ENCODE results near the gene NHERF2. TPM values are rescaled to one million over a fixed set of nuclear protein-coding genes. Genes with fewer than 3 reads are reported as not detected.

Gene NHERF2
- total and polyA plus RNA-seq, 7 experiments from 2014 or later, result 0.33 to 3.8 (median 3.5) TPM

- POLR2A ChIA-PET, result interaction anchor here (0.9 to 11.4 kb wide), 4 partner anchors 9 to 175 kb away, joined by 4 to 61 read pairs (median 16); partner anchors contain the start of genes RPS2 and TBL3
- H3K4me3 Mint-ChIP-seq, result peak overlapping the region in 1 of 10 donors; percentile 28
Measured at GRCh38 chr16:1980030-1980769, 46.5 kb upstream of the NHERF2 start.

GRCh38 chr16:1980770-1981087 lies 46.0 kb upstream of the NHERF2 start:
- intact Hi-C loops (cut with micrococcal nuclease), result no loop called here
- Mint-ChIP-seq H3K4me3 (no peak overlapping the region), H3K27ac (no peak overlapping the region), H3K27me3 (peaks cover 0 to 32% (median 8%) of the 10 kb centered on the region in 5 donors), H3K36me3 (peaks cover 0 to 12% (median 7%) of the 10 kb centered on the region in 5 donors), H3K9me3 (no peaks in the 10 kb centered on the region), H3K4me1 (peaks cover 0 to 24% (median 14%) of the 10 kb centered on the region in 7 donors)
- ATAC-seq, result no peak
- H3K27me3 ChIP-seq (ENCODE audit: control insufficient read depth in 2 of 2, insufficient read depth in 2 of 2, low read length in 2 of 2), result peaks cover 0 to 3% of the 10 kb centered on the region in 2 donors
- peaks cover 0 to 35% (median 0%) of the 10 kb centered on the region in 3 experiments for H3K36me3 ChIP-seq (ENCODE audit: control insufficient read depth in 2 of 3, insufficient read depth in 3 of 3, low read length in 3 of 3)
- ChIA-PET POLR2A (interaction anchor here (0.9 to 11.4 kb wide), 5 partner anchors 9 to 174 kb away, joined by 4 to 61 read pairs (median 16); partner anchors contain the start of genes RPS2 and TBL3), CTCF (no interaction called here)
- H3K27ac ChIP-seq (ENCODE audit: low read depth, low read length), result no peak overlapping the region
- no peak overlapping the region for H3K4me3 ChIP-seq (ENCODE audit: low read length)
- H3K4me1 ChIP-seq (ENCODE audit: control insufficient read depth in 2 of 2, insufficient read depth in 2 of 2, low read length in 2 of 2), result peaks cover 0 to 13% of the 10 kb centered on the region in 2 donors
- H3K9me3 ChIP-seq (ENCODE audit: control insufficient read depth in 2 of 3, low read length in 3 of 3), result no peaks in the 10 kb centered on the region
- no peak for DNase-seq

More at GRCh38 chr16:1980030-1980769, 46.5 kb upstream of the NHERF2 start:
- H3K9me3 Mint-ChIP-seq, result no peaks in the 10 kb centered on the region
- H3K36me3 Mint-ChIP-seq, result peaks cover 0 to 16% (median 7%) of the 10 kb centered on the region in 5 donors
- no peaks in the 10 kb centered on the region for H3K9me3 ChIP-seq (ENCODE audit: control insufficient read depth in 2 of 3, low read length in 3 of 3)
- peaks cover 0 to 19% (median 13%) of the 10 kb centered on the region in 7 donors for H3K4me1 Mint-ChIP-seq
- peaks cover 0 to 13% of the 10 kb centered on the region in 2 donors for H3K4me1 ChIP-seq (ENCODE audit: control insufficient read depth in 2 of 2, insufficient read depth in 2 of 2, low read length in 2 of 2)
- peaks cover 0 to 37% (median 0%) of the 10 kb centered on the region in 3 experiments for H3K36me3 ChIP-seq (ENCODE audit: control insufficient read depth in 2 of 3, insufficient read depth in 3 of 3, low read length in 3 of 3)
- intact Hi-C loops (cut with micrococcal nuclease), result no loop called here
- H3K27me3 Mint-ChIP-seq, result peaks cover 0 to 32% (median 8%) of the 10 kb centered on the region in 5 donors
- no peak overlapping the region for H3K4me3 ChIP-seq (ENCODE audit: low read length)
- no peak overlapping the region for H3K27ac Mint-ChIP-seq
- ATAC-seq (no peak), DNase-seq (no peak)
- CTCF ChIA-PET, result no interaction called here
- peaks cover 0 to 3% of the 10 kb centered on the region in 2 donors for H3K27me3 ChIP-seq (ENCODE audit: control insufficient read depth in 2 of 2, insufficient read depth in 2 of 2, low read length in 2 of 2)
- no peak overlapping the region for H3K27ac ChIP-seq (ENCODE audit: low read depth, low read length)

- H3K27me3 ChIP-seq (ENCODE audit: control insufficient read depth in 2 of 2, insufficient read depth in 2 of 2, low read length in 2 of 2), result peaks cover 0 to 3% of the 10 kb centered on the region in 2 donors
- Mint-ChIP-seq H3K36me3 (peaks cover 0 to 9% (median 6%) of the 10 kb centered on the region in 5 donors), H3K4me3 (peak within 1 kb of the TSS in 7 of 10 donors; percentile 23 to 83 (median 49)), H3K27ac (no peak within 1 kb of the TSS), H3K9me3 (no peaks in the 10 kb centered on the region), H3K27me3 (peaks cover 1 to 32% (median 8%) of the 10 kb centered on the region in 5 donors), H3K4me1 (peaks cover 0 to 26% (median 14%) of the 10 kb centered on the region in 7 donors)
- CTCF ChIA-PET, result no interaction called here
- POLR2A ChIA-PET, result interaction anchor here (1.1 to 11.4 kb wide), 4 partner anchors 10 to 20 kb away, joined by 4 to 61 read pairs (median 22); partner anchors contain the start of genes RPS2 and TBL3
- DNase-seq (no peak), ATAC-seq (no peak)
- intact Hi-C loops (cut with micrococcal nuclease), result no loop called here
- H3K27ac ChIP-seq (ENCODE audit: low read depth, low read length), result no peak within 1 kb of the TSS
- H3K4me3 ChIP-seq (ENCODE audit: low read length), result no peak within 1 kb of the TSS
- no peaks in the 10 kb centered on the region for H3K9me3 ChIP-seq (ENCODE audit: control insufficient read depth in 2 of 3, low read length in 3 of 3)
- H3K4me1 ChIP-seq (ENCODE audit: control insufficient read depth in 2 of 2, insufficient read depth in 2 of 2, low read length in 2 of 2), result peaks cover 0 to 13% of the 10 kb centered on the region in 2 donors
- peaks cover 0 to 35% (median 0%) of the 10 kb centered on the region in 3 experiments for H3K36me3 ChIP-seq (ENCODE audit: control insufficient read depth in 2 of 3, insufficient read depth in 3 of 3, low read length in 3 of 3)
Measured at GRCh38 chr16:1981398-1981836, 45.3 kb upstream of the NHERF2 start, which contains the start of gene NOXO1. Gene NOXO1, minus strand, starts transcription at chr16:1981469. Its CDS starts 290 bp downstream, at chr16:1981179.

DNA sequence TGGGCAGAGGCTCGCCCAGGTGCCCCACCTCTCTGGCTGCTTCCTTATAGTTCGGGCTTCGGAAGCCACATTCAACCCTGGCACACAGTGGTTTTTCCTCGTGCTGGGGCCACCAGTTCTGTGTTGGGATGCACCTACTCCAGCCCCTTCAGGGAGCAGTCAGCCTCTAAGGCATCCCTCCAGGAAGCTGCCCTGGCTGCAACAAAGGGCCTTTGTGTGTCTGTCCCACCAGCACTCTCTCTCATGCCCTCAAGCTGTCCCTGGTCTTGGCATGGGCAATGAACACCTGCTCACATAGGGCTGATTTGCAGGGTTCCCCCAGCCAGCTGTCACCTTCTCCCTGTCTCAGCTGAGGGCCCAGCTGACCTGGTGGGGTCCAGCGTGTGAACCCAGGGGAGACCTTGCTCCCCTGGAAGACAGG lies 44.7 kb upstream of the NHERF2 start:
- Histone ChIP-seq H3K9me3 (ENCODE audit: control insufficient read depth in 2 of 3, low read length in 3 of 3) (no peaks in the 10 kb centered on the region), H3K27ac (ENCODE audit: low read depth, low read length) (no peak overlapping the region), H3K4me1 (ENCODE audit: control insufficient read depth in 2 of 2, insufficient read depth in 2 of 2, low read length in 2 of 2) (peaks cover 0 to 13% of the 10 kb centered on the region in 2 donors), H3K4me3 (ENCODE audit: low read length) (no peak overlapping the region), H3K36me3 (ENCODE audit: control insufficient read depth in 2 of 3, insufficient read depth in 3 of 3, low read length in 3 of 3) (peaks cover 0 to 34% (median 0%) of the 10 kb centered on the region in 3 experiments), H3K27me3 (ENCODE audit: control insufficient read depth in 2 of 2, insufficient read depth in 2 of 2, low read length in 2 of 2) (peaks cover 0 to 3% of the 10 kb centered on the region in 2 donors)
- intact Hi-C loops (cut with micrococcal nuclease), result no loop called here
- no peaks in the 10 kb centered on the region for H3K9me3 Mint-ChIP-seq
- H3K4me3 Mint-ChIP-seq, result peak overlapping the region in 6 of 10 donors; percentile 23 to 83 (median 64)
- H3K36me3 Mint-ChIP-seq, result peaks cover 0 to 12% (median 8%) of the 10 kb centered on the region in 5 donors
- POLR2A ChIA-PET, result interaction anchor here (0.9 to 11.4 kb wide), 5 partner anchors 10 to 173 kb away, joined by 3 to 61 read pairs (median 18); partner anchors contain the start of genes NDUFB10, RPS2, TBL3 and TRAF7
- peaks cover 7 to 32% (median 8%) of the 10 kb centered on the region in 5 donors for H3K27me3 Mint-ChIP-seq
- no peak overlapping the region for H3K27ac Mint-ChIP-seq
- CTCF ChIA-PET, result interaction anchor here (2.3 kb wide), 1 partner anchor 22 kb away, joined by 6 read pairs; no protein-coding TSS in a partner anchor
- DNase-seq (no peak), ATAC-seq (no peak)
- H3K4me1 Mint-ChIP-seq, result peaks cover 0 to 27% (median 14%) of the 10 kb centered on the region in 7 donors

GRCh38 chr16:1982991-1983543 lies 43.6 kb upstream of the NHERF2 start:
- peak overlapping the region; percentile 69 for H3K27ac ChIP-seq (ENCODE audit: low read depth, low read length)

More at GRCh38 chr16:1982991-1983543, 43.6 kb upstream of the NHERF2 start:
- H3K27ac Mint-ChIP-seq, result peak overlapping the region in 5 of 9 donors; percentile 4 to 63 (median 38)
- H3K36me3 ChIP-seq (ENCODE audit: control insufficient read depth in 2 of 3, insufficient read depth in 3 of 3, low read length in 3 of 3), result peaks cover 0 to 23% (median 0%) of the 10 kb centered on the region in 3 experiments
- CTCF ChIA-PET, result interaction anchor here (2.3 kb wide), 1 partner anchor 21 kb away, joined by 6 read pairs; no protein-coding TSS in a partner anchor
- no peaks in the 10 kb centered on the region for H3K9me3 ChIP-seq (ENCODE audit: control insufficient read depth in 2 of 3, low read length in 3 of 3)
- no peaks in the 10 kb centered on the region for H3K9me3 Mint-ChIP-seq
- DNase-seq (no peak), ATAC-seq (no peak)
- H3K4me3 Mint-ChIP-seq, result peak overlapping the region; percentile 66 to 90 (median 81)
- H3K4me1 ChIP-seq (ENCODE audit: control insufficient read depth in 2 of 2, insufficient read depth in 2 of 2, low read length in 2 of 2), result peaks cover 0 to 13% of the 10 kb centered on the region in 2 donors
- H3K27me3 ChIP-seq (ENCODE audit: control insufficient read depth in 2 of 2, insufficient read depth in 2 of 2, low read length in 2 of 2), result peaks cover 0 to 3% of the 10 kb centered on the region in 2 donors
- peaks cover 0 to 8% (median 4%) of the 10 kb centered on the region in 5 donors for H3K36me3 Mint-ChIP-seq
- peaks cover 0 to 27% (median 14%) of the 10 kb centered on the region in 7 donors for H3K4me1 Mint-ChIP-seq
- POLR2A ChIA-PET, result interaction anchor here (1.6 to 11.4 kb wide), 5 partner anchors 9 to 172 kb away, joined by 8 to 61 read pairs (median 18); partner anchors contain the start of genes RPS2, TBL3, TRAF7 and ZNF598
- H3K4me3 ChIP-seq (ENCODE audit: low read length), result peak overlapping the region; percentile 71
- peaks cover 7 to 33% (median 10%) of the 10 kb centered on the region in 5 donors for H3K27me3 Mint-ChIP-seq
- intact Hi-C loops (cut with micrococcal nuclease), result no loop called here
